MCF 10A (cell line): ENCODE results near the gene IGFBP1. TPM values are rescaled to one million over a fixed set of nuclear protein-coding genes. Genes with fewer than 3 reads are reported as not detected.

ENCODE experiments used
- BruUV-seq: library from RNA; stranded (reverse); fragments of 400-500 nt; replicated peaks from 2 replicates; lab custom pipeline; 2021; lab: Mats Ljungman, UMichigan
- CTCF ChIA-PET: fragments of 300-600 bp; sonication (Branson Sonifier 250); formaldehyde crosslinking; extraction: SDS; loops from one replicate; lab custom pipeline; 2021; ENCODE audit warnings: antibody characterized with exemption, inconsistent platforms; lab: Yijun Ruan, JAX
- POLR2A ChIA-PET: fragments of 300-600, 350-650 bp; sonication (Branson Sonifier 250); formaldehyde crosslinking; extraction: SDS; loops from one replicate; lab custom pipeline; 2020; ENCODE audit warnings: antibody characterized with exemption, inconsistent platforms; lab: Yijun Ruan, JAX
- DNase-seq: peaks from one replicate; pipeline ENCODE4 v3.0.0-alpha.2; 2018; ENCODE audit not compliant: unreplicated experiment
- H3K27ac Mint-ChIP-seq: one replicate; pipeline ENCODE4 v1.8.0; 2022; ENCODE audit warnings: mild to moderate bottlenecking, low read depth, mixed read lengths; ENCODE audit not compliant: unreplicated experiment
- H3K27me3 Mint-ChIP-seq: one replicate; pipeline ENCODE4 v1.8.0; 2022; ENCODE audit warnings: mixed read lengths; ENCODE audit not compliant: insufficient read depth, unreplicated experiment
- H3K36me3 Mint-ChIP-seq: one replicate; pipeline ENCODE4 v1.8.0; 2022; ENCODE audit warnings: mild to moderate bottlenecking, moderate library complexity, mixed read lengths; ENCODE audit not compliant: insufficient read depth, unreplicated experiment
- H3K4me1 Mint-ChIP-seq: one replicate; pipeline ENCODE4 v1.8.0; 2022; ENCODE audit warnings: mixed read lengths; ENCODE audit not compliant: insufficient read depth, unreplicated experiment
- H3K4me3 Mint-ChIP-seq: one replicate; pipeline ENCODE4 v1.8.0; 2022; ENCODE audit warnings: mild to moderate bottlenecking, moderate library complexity, mixed read lengths; ENCODE audit not compliant: unreplicated experiment
- H3K9me3 Mint-ChIP-seq: one replicate; pipeline ENCODE4 v1.8.0; 2022; ENCODE audit warnings: mixed read lengths; ENCODE audit not compliant: unreplicated experiment
- CTCF ChIP-seq: fragments of 200-600 bp; IDR thresholded peaks from one replicate; pipeline ENCODE4 v1.8.0; 2022; ENCODE audit warnings: antibody characterized with exemption, mild to moderate bottlenecking; ENCODE audit not compliant: unreplicated experiment
- intact Hi-C: fragments of 100-400 bp; cut with micrococcal nuclease; formaldehyde crosslinking; loops from 2 replicates; pipeline ENCODE4 v1.14.1; 2022
- total RNA-seq: library from RNA; stranded (reverse); gene quantifications from 2 replicates; pipeline ENCODE4 v1.2.3, GENCODE V29; 2022

Gene IGFBP1
- total RNA-seq, 1 experiment from 2014 or later: not detected

GRCh38 chr7:45940939-45941338 lies 52.7 kb downstream of the IGFBP1 start:
- Mint-ChIP-seq H3K9me3 (peaks cover 7% of the 10 kb centered on the region), H3K36me3 (no peaks in the 10 kb centered on the region), H3K4me3 (no peak overlapping the region), H3K27ac (no peak overlapping the region), H3K27me3 (no peaks in the 10 kb centered on the region), H3K4me1 (no peaks in the 10 kb centered on the region)
- intact Hi-C loops: no loop called here
- ChIA-PET CTCF (no interaction called here), POLR2A (no interaction called here)
- BruUV-seq: no TSS peak
- no peak for TF ChIP-seq CTCF
- no peak for DNase-seq

Other genes starting within 250 kb of the IGFBP1 start
- gene CCDC201, start 15.4 kb upstream of the IGFBP1 start, total RNA-seq: not detected in 2 replicates
- 42.9 and 164 TPM in 2 replicates for gene IGFBP3, start 32.8 kb downstream of the IGFBP1 start, total RNA-seq